ENCODE results near the gene ZNF282.

ZNF282 gene

DNA sequence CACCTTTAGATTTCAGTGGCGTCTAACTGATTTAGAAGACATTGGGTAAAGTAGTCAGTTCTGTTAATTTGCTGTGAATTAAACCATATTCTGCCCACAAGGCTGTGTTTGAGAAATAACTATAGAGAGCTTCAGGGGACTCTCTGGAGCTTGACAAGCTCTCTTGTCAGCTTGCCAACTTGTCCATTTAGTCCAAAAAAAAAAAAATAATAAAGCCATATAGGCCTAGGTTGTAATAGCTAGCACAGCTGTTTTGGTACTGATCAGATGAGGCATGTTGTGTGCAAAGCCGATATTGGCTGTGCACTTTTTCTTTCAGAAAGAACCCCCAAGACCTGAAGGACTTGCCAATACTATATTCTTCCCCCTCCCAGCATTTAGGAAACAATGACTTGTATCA is 20.2 kb upstream of the ZNF282 start:
- H3K4me3 ChIP-seq (ENCODE audit: low read depth, low read length) = no peak overlapping the region
- no peak for TF ChIP-seq CTCF (IDR thresholded peaks at IDR 0.05; ENCODE audit: borderline replicate concordance, insufficient read depth, low read depth, low read length)

GRCh38 chr7:149179241-149179640 is 16.1 kb upstream of the ZNF282 start:
- no peak overlapping the region for H3K4me3 ChIP-seq (ENCODE audit: low read depth, low read length)
- no peak for TF ChIP-seq CTCF (IDR thresholded peaks at IDR 0.05; ENCODE audit: borderline replicate concordance, insufficient read depth, low read depth, low read length)

DNA sequence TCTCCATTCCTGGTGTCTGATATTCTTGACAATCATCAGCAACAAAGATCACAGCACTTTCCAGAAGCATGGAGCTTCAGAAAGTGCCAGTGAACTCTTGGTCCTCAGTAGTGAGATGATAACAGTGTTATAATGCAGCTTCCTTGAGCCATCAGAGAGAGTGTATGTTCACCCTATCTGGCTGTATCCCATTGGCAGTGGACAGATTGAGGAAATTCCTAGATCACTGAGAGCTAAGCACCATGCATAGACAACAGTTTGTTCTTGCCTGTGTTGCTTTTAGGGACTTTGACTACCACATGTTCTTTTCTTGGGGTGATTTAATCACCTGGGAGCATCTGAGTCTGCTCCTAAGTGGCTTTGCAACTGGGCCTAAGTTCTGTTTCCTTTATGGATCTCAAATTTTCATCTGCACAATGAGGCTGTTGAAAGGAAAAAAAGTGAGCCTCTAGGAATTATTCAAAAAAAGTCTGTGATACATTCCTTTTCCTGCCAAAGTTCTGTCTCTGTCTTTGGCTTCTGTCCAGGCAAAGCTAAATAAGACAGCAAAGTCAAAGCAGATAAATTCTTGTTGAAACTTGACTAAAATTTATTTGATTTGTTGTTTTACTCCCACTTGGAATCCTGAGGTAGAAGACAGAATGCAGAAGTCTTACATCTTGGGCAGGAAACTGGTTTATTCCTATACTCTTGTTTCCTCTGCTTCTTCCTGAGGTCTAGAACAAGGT is 14.5 kb upstream of the ZNF282 start:
- TF ChIP-seq CTCF (IDR thresholded peaks at IDR 0.05; ENCODE audit: borderline replicate concordance, insufficient read depth, low read depth, low read length) = no peak
- no peak overlapping the region for H3K4me3 ChIP-seq (ENCODE audit: low read depth, low read length)

DNA sequence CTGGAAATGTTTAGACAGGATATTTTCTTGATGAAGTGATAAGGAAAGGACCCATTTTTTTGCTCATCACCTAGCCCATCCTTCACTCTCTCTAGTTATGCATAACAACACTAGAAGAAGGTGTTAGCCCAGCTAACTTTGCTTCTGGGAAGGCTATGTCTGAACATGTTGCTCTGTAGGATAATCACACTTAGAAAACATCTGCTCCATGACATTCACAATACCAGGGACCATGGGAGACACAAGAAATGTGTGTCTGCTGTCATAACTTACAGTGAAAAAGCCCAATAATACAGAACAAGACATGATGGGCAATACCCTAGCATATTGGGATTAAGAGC is 13.9 kb upstream of the ZNF282 start:
- no peak overlapping the region for H3K4me3 ChIP-seq (ENCODE audit: low read depth, low read length)
- TF ChIP-seq CTCF (IDR thresholded peaks at IDR 0.05; ENCODE audit: borderline replicate concordance, insufficient read depth, low read depth, low read length) = no peak

GRCh38 chr7:149184274-149184673 is 11.1 kb upstream of the ZNF282 start:
- no peak for TF ChIP-seq CTCF (IDR thresholded peaks at IDR 0.05; ENCODE audit: borderline replicate concordance, insufficient read depth, low read depth, low read length)
- no peak overlapping the region for H3K4me3 ChIP-seq (ENCODE audit: low read depth, low read length)

- TF ChIP-seq CTCF (IDR thresholded peaks at IDR 0.05; ENCODE audit: borderline replicate concordance, insufficient read depth, low read depth, low read length) = no peak
- no peak overlapping the region for H3K4me3 ChIP-seq (ENCODE audit: low read depth, low read length)
Observed at GRCh38 chr7:149188213-149188612, 7.1 kb upstream of the ZNF282 start.

GRCh38 chr7:149188637-149189259 is 6.6 kb upstream of the ZNF282 start:
- H3K4me3 ChIP-seq (ENCODE audit: low read depth, low read length) = no peak overlapping the region

More at GRCh38 chr7:149188637-149189259, 6.6 kb upstream of the ZNF282 start:
- no peak for TF ChIP-seq CTCF (IDR thresholded peaks at IDR 0.05; ENCODE audit: borderline replicate concordance, insufficient read depth, low read depth, low read length)
